Right lobe of liver (tissue), 6 donors: ENCODE data around the gene RNF121. TPM values are rescaled to one million over a fixed set of nuclear protein-coding genes. Genes with fewer than 3 reads are reported as not detected.
"Not testable (repeated sequence)": the region's sequence is repeated elsewhere in the genome, so short reads cannot be mapped to it uniquely, and the experiment has no call there.

Source experiments
- ATAC-seq, 4 donors: fragments of 200-7000 bp; cut with Tn5 transposase; one replicate each; pipeline ENCODE4 v1.9.1; 2020; ENCODE audit warnings: mild to moderate bottlenecking in 4 of 4, moderate library complexity in 4 of 4
- DNase-seq, 3 donors: peaks; one replicate each; pipeline ENCODE4 v3.0.0-alpha.2; 2020
- H3K27ac ChIP-seq, 3 donors: fragments of 200-600 bp; one replicate each; pipeline ENCODE4 v1.8.0; 2022
- H3K27me3 ChIP-seq, 2 donors: fragments of 200-600 bp; one replicate each; pipeline ENCODE4 v1.8.0; 2022
- H3K36me3 ChIP-seq, 4 donors: fragments of 200-600 bp; sonication (generic) in 1 of 4; one replicate each; pipeline versions ENCODE4 v1.5.1 to v1.8.0; 2017 to 2022; ENCODE audit warnings: control low read depth in 1 of 4
- H3K4me1 ChIP-seq, 4 donors: fragments of 200-600 bp; sonication (generic) in 1 of 4; one replicate each; pipeline versions ENCODE4 v1.5.1 to v1.8.0; 2017 to 2022; ENCODE audit warnings: control low read depth in 1 of 4
- H3K4me3 ChIP-seq, 3 donors: fragments of 200-600 bp; one replicate each; pipeline ENCODE4 v1.8.0; 2022
- H3K9me3 ChIP-seq, 4 donors: fragments of 200-600 bp; sonication (generic) in 1 of 4; one replicate each; pipeline versions ENCODE4 v1.5.1 to v1.8.0; 2017 to 2022; ENCODE audit warnings: control low read depth in 1 of 4
- POLR2A ChIP-seq: fragments of 450-650 bp; IDR thresholded peaks from one replicate; pipeline ENCODE4 v1.6.1; 2017; ENCODE audit warnings: antibody characterized with exemption, mild to moderate bottlenecking
- WGBS: methylation state at CpG from one replicate; pipeline ENCODE4 v1.1.6; 2018; ENCODE audit warnings: low coverage, low lambda C conversion rate; ENCODE audit not compliant: insufficient coverage; ENCODE audit errors: missing lambda C conversion rate; 5-methylcytosine and 5-hydroxymethylcytosine counted together
- intact Hi-C, 2 donors: fragments of 100-400 bp; cut with DNase I; formaldehyde crosslinking; loops; one replicate each; pipeline versions ENCODE4 v1.11.2 to v1.14.1; 2022
- total RNA-seq, 6 experiments: library from RNA; depleted of rRNA in 2 of 6; stranded (reverse); fragments of >200 nt in 2 of 6; fragmentation: NEBNext Ultra II Directional in 3 of 6; extraction: Animal tissue kit (Norgen Biotek cat#: 25700) in 3 of 6; gene quantifications; one replicate each; pipeline versions ENCODE4 v1.1.0 to v1.2.4, GENCODE V29; 2016 to 2023
- TF ChIP-seq, protein P1 (sequence below), 4 donors: fragments of 200-600 bp in 3 of 4; fragments of 450-650 bp in 1 of 4; IDR thresholded peaks; one replicate each; pipeline versions ENCODE4 v1.5.1 to v1.8.0; 2016 to 2022; ENCODE audit warnings: antibody characterized with exemption in 4 of 4, mild to moderate bottlenecking in 2 of 4
- donor health status: DM: no; HTN: yes; CAD: no.
- donor health status: DM: no; HTN: no; CAD: no.
- donor health status: DM: no; HTN: no; CAD: no.
- donor health status: DM: no; HTN: yes; CAD: no.
- donor health status: DM: no; HTN: yes; CAD: no.

The RNF121 gene
- total RNA-seq, 6 experiments from 2014 or later: 14.8 to 23.7 (median 18.9) TPM

DNA sequence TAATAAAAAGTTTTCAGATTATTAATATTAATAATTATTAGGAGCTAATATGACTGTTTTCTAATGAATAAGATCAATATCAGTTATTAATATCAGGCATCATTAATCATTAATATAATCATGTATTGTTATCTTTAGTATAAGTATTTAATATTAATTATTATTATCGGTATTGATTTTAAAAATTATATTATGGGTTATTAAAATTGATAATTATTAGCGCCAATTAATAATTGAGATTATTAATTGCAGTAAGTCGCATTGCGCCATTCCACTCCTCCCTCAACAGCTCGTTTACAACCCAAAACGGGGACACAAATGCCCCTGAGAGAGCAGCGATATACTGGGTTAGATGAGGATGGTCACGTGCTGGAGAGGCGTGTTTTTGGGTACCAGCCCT is 20.6 kb upstream of the RNF121 start:
- DNase-seq: no peak
- ATAC-seq: no peak

DNA sequence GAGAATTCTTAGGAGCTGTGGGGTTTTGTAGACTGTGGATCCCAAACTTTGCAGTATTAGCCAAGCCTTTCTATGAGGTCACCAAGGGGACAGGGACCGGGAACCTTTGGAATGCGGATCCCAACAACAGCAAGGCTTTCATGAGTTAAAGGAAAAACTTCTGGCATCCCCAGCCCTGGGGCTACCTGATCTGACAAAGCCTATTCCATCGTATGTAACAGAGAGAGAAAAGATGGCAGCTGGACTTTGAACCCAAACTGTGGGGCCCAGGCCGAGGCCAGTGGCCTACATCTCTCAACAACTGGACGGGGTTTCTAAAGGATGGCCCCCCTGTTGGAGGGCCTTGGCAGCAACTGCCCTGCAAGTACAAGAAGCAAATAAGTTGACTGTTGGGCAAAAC is 18.1 kb upstream of the RNF121 start:
- intact Hi-C loops, H3K4me3 ChIP-seq, H3K27me3 ChIP-seq, DNase-seq, ATAC-seq, H3K4me1 ChIP-seq, H3K27ac ChIP-seq, H3K9me3 ChIP-seq: not testable (repeated sequence)
- WGBS: 65% methylated on average over 2 of the region's 5 CpGs
- peaks cover 0 to 24% (median 0%) of the 10 kb centered on the region in 4 donors for H3K36me3 ChIP-seq

More for the DNA sequence above, 20.6 kb upstream of the RNF121 start:
- no peak overlapping the region for H3K4me3 ChIP-seq
- no peaks in the 10 kb centered on the region for H3K36me3 ChIP-seq
- 91% methylated on average over 8 of the region's 9 CpGs for WGBS
- TF ChIP-seq, protein P1, sequence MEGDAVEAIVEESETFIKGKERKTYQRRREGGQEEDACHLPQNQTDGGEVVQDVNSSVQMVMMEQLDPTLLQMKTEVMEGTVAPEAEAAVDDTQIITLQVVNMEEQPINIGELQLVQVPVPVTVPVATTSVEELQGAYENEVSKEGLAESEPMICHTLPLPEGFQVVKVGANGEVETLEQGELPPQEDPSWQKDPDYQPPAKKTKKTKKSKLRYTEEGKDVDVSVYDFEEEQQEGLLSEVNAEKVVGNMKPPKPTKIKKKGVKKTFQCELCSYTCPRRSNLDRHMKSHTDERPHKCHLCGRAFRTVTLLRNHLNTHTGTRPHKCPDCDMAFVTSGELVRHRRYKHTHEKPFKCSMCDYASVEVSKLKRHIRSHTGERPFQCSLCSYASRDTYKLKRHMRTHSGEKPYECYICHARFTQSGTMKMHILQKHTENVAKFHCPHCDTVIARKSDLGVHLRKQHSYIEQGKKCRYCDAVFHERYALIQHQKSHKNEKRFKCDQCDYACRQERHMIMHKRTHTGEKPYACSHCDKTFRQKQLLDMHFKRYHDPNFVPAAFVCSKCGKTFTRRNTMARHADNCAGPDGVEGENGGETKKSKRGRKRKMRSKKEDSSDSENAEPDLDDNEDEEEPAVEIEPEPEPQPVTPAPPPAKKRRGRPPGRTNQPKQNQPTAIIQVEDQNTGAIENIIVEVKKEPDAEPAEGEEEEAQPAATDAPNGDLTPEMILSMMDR (IDR thresholded peaks at IDR 0.05): no peak
- TF ChIP-seq POLR2A: no peak
- H3K9me3 ChIP-seq: no peaks in the 10 kb centered on the region
- H3K4me1 ChIP-seq: no peaks in the 10 kb centered on the region
- intact Hi-C loops: no loop called here
- no peaks in the 10 kb centered on the region for H3K27me3 ChIP-seq
- no peak overlapping the region for H3K27ac ChIP-seq

DNA sequence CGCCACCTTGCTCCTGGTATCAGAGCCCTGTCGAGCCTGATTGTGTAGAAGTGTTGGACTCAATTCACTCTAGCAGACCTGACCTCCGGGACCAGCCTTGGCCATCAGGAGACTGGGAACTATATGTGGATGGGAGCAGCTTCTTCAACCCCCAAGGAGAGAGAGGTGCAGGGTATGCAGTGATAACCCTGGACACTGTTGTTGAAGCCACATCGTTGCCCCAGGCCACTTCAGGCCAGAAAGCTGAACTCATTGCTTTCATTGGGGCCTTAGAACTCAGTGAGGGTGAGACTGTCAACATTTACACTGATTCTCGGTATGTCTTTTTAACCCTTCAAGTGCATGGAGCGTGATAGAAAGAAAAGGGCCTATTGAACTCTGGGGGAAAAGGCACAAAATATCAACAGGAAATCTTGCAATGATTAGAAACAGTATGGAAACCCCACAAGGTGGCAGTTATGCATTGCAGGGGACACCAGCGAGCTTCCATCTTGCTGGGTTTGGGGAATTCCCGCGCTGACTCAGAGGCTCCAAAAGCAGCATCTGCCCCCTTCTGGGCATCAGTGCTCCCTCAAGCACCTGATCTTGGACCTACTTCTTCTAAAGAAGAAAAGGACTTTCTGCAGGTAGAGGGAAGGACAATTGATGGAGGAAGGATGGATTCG is 17.4 kb upstream of the RNF121 start:
- H3K4me1 ChIP-seq, intact Hi-C loops, DNase-seq, ATAC-seq, H3K27me3 ChIP-seq, H3K27ac ChIP-seq, H3K4me3 ChIP-seq, H3K9me3 ChIP-seq: not testable (repeated sequence)
- WGBS: 83% methylated on average over 6 of the region's 10 CpGs
- H3K36me3 ChIP-seq: peaks cover 0 to 28% (median 0%) of the 10 kb centered on the region in 4 donors

DNA sequence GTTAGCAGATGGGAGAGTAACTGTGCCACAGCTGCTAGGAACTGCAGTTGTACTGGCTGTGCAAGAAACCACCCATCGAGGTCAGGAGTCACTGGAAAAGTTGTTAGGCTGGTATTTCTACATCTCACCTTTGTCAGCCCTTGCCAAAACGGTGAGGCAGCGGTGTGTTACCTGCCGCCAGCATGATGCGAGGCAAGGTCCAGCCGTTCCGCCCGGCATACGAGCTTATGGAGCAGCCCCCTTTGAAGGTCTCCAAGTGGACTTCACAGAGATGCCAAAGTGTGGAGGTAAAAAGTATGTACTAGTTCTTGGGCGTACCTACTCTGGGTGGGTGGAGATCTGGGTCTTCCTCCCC is 16.9 kb upstream of the RNF121 start:
- DNase-seq: not testable (repeated sequence)

DNA sequence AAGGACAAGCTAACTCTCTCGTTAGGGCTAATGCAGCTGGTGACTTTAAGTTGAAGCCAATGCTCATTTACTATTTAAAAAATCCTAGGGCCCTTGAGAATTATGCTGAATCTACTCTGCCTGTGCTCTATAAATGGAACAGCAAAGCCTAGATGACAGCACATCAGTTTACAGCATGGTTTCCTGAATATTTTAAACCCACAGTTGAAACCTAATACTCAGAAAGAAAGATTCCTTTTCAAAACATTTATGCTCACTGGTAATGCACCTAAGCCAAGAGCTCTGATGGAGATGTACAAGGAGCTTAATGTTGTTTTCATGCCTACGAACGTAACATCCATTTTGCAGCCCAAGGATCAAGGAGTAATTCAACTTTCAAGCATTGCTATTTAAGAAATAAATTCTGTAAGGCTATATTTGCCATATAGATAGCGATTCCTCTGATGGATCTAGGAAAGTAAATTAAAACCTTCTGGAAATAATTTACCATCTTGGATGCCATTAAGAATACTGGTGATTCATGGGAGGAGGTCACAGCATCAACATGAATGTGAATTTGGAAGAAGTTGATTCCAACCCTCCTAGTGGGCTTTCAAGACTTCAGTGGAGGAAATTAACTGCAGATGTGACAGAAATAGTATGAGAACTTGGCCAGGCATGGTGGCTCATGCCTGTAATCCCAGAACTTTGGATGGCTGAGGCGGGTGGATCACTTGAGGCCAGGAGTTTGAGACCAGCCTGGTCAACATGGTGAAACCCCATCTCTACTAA is 14.9 kb upstream of the RNF121 start:
- 85% methylated on average over 5 of the region's 5 CpGs for WGBS
- Histone ChIP-seq H3K4me3 (no peak overlapping the region), H3K27me3 (no peaks in the 10 kb centered on the region), H3K9me3 (no peaks in the 10 kb centered on the region), H3K36me3 (peaks cover 0 to 28% (median 0%) of the 10 kb centered on the region in 4 donors), H3K27ac (no peak overlapping the region), H3K4me1 (no peaks in the 10 kb centered on the region)
- DNase-seq (no peak), ATAC-seq (no peak)
- intact Hi-C loops: no loop called here
- no peak for TF ChIP-seq POLR2A
- TF ChIP-seq, protein P1 (IDR thresholded peaks at IDR 0.05): no peak

More for the DNA sequence above, 16.9 kb upstream of the RNF121 start:
- H3K27ac ChIP-seq, H3K27me3 ChIP-seq, H3K9me3 ChIP-seq, ATAC-seq, H3K4me3 ChIP-seq, H3K4me1 ChIP-seq, intact Hi-C loops: not testable (repeated sequence)
- WGBS: no CpG with 5 or more reads among the region's 10 CpGs
- peaks cover 0 to 28% (median 0%) of the 10 kb centered on the region in 4 donors for H3K36me3 ChIP-seq

DNA sequence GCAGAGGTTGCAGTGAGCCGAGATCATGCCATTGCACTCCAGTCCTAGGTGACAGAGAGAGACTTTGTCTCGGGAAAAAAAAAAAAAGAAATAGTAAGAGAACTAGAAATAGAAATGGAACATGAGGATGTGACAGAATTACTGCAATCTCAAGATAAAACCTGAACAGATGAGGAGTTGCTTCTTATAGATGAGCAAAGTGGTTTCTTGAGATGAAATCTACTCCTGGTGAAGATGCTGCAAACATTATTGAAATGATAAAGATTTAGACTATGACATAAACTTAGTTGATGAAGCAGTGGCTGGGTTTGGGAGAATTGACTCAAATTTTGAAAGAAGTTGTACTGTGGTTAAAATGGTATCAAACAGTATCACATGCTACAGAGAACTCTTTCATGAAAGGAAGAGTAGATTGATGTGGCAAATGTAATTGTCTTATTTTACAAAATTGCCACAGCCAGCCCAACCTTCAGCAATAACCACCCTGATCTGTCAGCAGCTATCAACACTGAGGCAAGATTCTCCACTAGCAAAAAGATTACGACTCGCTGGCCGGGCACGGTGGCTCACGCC is 14.1 kb upstream of the RNF121 start:
- DNase-seq (no peak), ATAC-seq (no peak)
- intact Hi-C loops: no loop called here
- TF ChIP-seq POLR2A: no peak
- TF ChIP-seq, protein P1 (IDR thresholded peaks at IDR 0.05): no peak
- WGBS: 93% methylated on average over 6 of the region's 7 CpGs
- Histone ChIP-seq H3K4me1 (no peaks in the 10 kb centered on the region), H3K27ac (no peak overlapping the region), H3K9me3 (no peaks in the 10 kb centered on the region), H3K27me3 (no peaks in the 10 kb centered on the region), H3K36me3 (peaks cover 0 to 28% (median 0%) of the 10 kb centered on the region in 4 donors), H3K4me3 (no peak overlapping the region)
